WTC11 (cell line): ENCODE results near the gene PCDH10. TPM values are rescaled to one million over a fixed set of nuclear protein-coding genes. Genes with fewer than 3 reads are reported as not detected.
A peak's percentile ranks its signal among the peaks of the same experiment; 100 is the strongest.

Experiments
- ATAC-seq: fragments of 200-7000 bp; cut with Tn5 transposase; 2 replicates; pipeline ENCODE4 v1.10.0; 2021; ENCODE audit warnings: mild to moderate bottlenecking, moderate library complexity
- CTCF ChIA-PET: fragments of 300-600 bp; sonication (Branson Sonifier 250); formaldehyde crosslinking; loops from one replicate; lab custom pipeline; 2021; ENCODE audit warnings: antibody characterized with exemption; lab: Charles Lee
- POLR2A ChIA-PET: fragments of 350-600 bp; sonication (Branson Sonifier 250); formaldehyde crosslinking; loops from one replicate; lab custom pipeline; 2021; ENCODE audit warnings: antibody characterized with exemption; lab: Charles Lee
- DNase-seq: peaks from one replicate; pipeline ENCODE4 v3.0.0; 2021; ENCODE audit warnings: low spot score
- H3K27ac Mint-ChIP-seq: 2 replicates; pipeline ENCODE4 v1.8.0; 2021; ENCODE audit warnings: mixed read lengths
- H3K27me3 Mint-ChIP-seq: 2 replicates; pipeline ENCODE4 v1.8.0; 2021; ENCODE audit warnings: low read depth, mild to moderate bottlenecking, moderate library complexity, mixed read lengths
- H3K36me3 Mint-ChIP-seq: 2 replicates; pipeline ENCODE4 v1.8.0; 2021; ENCODE audit warnings: mixed read lengths
- H3K4me1 Mint-ChIP-seq: 2 replicates; pipeline ENCODE4 v1.8.0; 2022; ENCODE audit warnings: mixed read lengths
- H3K4me3 Mint-ChIP-seq: 2 replicates; pipeline ENCODE4 v1.8.0; 2021; ENCODE audit warnings: mild to moderate bottlenecking, moderate library complexity, mixed read lengths
- H3K9me3 Mint-ChIP-seq: 2 replicates; pipeline ENCODE4 v1.8.0; 2021; ENCODE audit warnings: mixed read lengths
- ATF1 ChIP-seq: sonication (generic); formaldehyde crosslinking; IDR thresholded peaks from 2 replicates; pipeline ENCODE4 v1.8.1; 2023; ENCODE audit warnings: mild to moderate bottlenecking, moderate library complexity, missing genetic modification reagents
- CTCF ChIP-seq: fragments of 200-600 bp; IDR thresholded peaks from 2 replicates; pipeline ENCODE4 v1.8.0; 2022; ENCODE audit warnings: antibody characterized with exemption
- ETV6 ChIP-seq: sonication (generic); formaldehyde crosslinking; IDR thresholded peaks from 2 replicates; pipeline ENCODE4 v1.8.1; 2022; ENCODE audit warnings: mild to moderate bottlenecking, missing genetic modification reagents
- FOXK1 ChIP-seq: sonication (generic); formaldehyde crosslinking; IDR thresholded peaks from 2 replicates; pipeline ENCODE4 v1.8.0; 2022; ENCODE audit warnings: mild to moderate bottlenecking, moderate library complexity, missing genetic modification reagents
- FOXP1 ChIP-seq: sonication (generic); formaldehyde crosslinking; IDR thresholded peaks from 2 replicates; pipeline ENCODE4 v1.8.0; 2022; ENCODE audit warnings: missing genetic modification reagents, mild to moderate bottlenecking, moderate library complexity, borderline replicate concordance
- GABPB1 ChIP-seq: sonication (generic); formaldehyde crosslinking; IDR thresholded peaks from 2 replicates; pipeline ENCODE4 v1.8.1; 2023; ENCODE audit warnings: mild to moderate bottlenecking, missing genetic modification reagents
- IRF2 ChIP-seq: sonication (generic); formaldehyde crosslinking; IDR thresholded peaks from 2 replicates; pipeline ENCODE4 v1.8.0; 2022; ENCODE audit warnings: low read depth, missing genetic modification reagents, borderline replicate concordance
- MYBL2 ChIP-seq: sonication (generic); formaldehyde crosslinking; IDR thresholded peaks from 2 replicates; pipeline ENCODE4 v1.8.1; 2023; ENCODE audit warnings: mild to moderate bottlenecking, moderate library complexity, missing genetic modification reagents
- NFE2L1 ChIP-seq: sonication (generic); formaldehyde crosslinking; IDR thresholded peaks from 2 replicates; pipeline ENCODE4 v1.8.1; 2023; ENCODE audit warnings: missing genetic modification reagents
- NR1H2 ChIP-seq: sonication (generic); formaldehyde crosslinking; IDR thresholded peaks from 2 replicates; pipeline ENCODE4 v1.9.0; 2021; ENCODE audit warnings: mild to moderate bottlenecking, moderate library complexity, missing genetic modification reagents
- PREB ChIP-seq: sonication (generic); formaldehyde crosslinking; IDR thresholded peaks from 2 replicates; pipeline ENCODE4 v1.8.1; 2022; ENCODE audit warnings: mild to moderate bottlenecking, missing genetic modification reagents, moderate library complexity, borderline replicate concordance
- SMAD3 ChIP-seq: sonication (generic); formaldehyde crosslinking; IDR thresholded peaks from 2 replicates; pipeline ENCODE4 v1.8.0; 2022; ENCODE audit warnings: missing genetic modification reagents, mild to moderate bottlenecking, borderline replicate concordance
- SMAD4 ChIP-seq: sonication (generic); formaldehyde crosslinking; IDR thresholded peaks from 2 replicates; pipeline ENCODE4 v1.8.0; 2022; ENCODE audit warnings: mild to moderate bottlenecking, missing genetic modification reagents
- TEAD4 ChIP-seq: sonication (generic); formaldehyde crosslinking; IDR thresholded peaks from 2 replicates; pipeline ENCODE4 v1.8.0; 2022; ENCODE audit warnings: mild to moderate bottlenecking, missing genetic modification reagents
- ZNF232 ChIP-seq: sonication (generic); formaldehyde crosslinking; IDR thresholded peaks from 2 replicates; pipeline ENCODE4 v1.8.0; 2022; ENCODE audit warnings: mild to moderate bottlenecking, missing genetic modification reagents
- ZNF263 ChIP-seq: sonication (generic); formaldehyde crosslinking; IDR thresholded peaks from 2 replicates; pipeline ENCODE4 v1.8.1; 2022; ENCODE audit warnings: low read depth, mild to moderate bottlenecking, moderate library complexity, missing genetic modification reagents
- ZNF317 ChIP-seq: sonication (generic); formaldehyde crosslinking; IDR thresholded peaks from 2 replicates; pipeline ENCODE4 v1.8.1; 2023; ENCODE audit warnings: low read depth, mild to moderate bottlenecking, moderate library complexity, missing genetic modification reagents, borderline replicate concordance
- ZNF416 ChIP-seq: fragments of 250-450 bp; sonication (Bioruptor Pico); IDR thresholded peaks from 2 replicates; pipeline ENCODE4 v1.9.0; 2021; ENCODE audit warnings: mild to moderate bottlenecking, inconsistent platforms
- ZNF425 ChIP-seq: fragments of 250-450 bp; sonication (Bioruptor Pico); conservative IDR thresholded peaks from 2 replicates; pipeline ENCODE4 v1.9.0; 2021; ENCODE audit warnings: mild to moderate bottlenecking
- ZNF512 ChIP-seq: sonication (generic); formaldehyde crosslinking; IDR thresholded peaks from 2 replicates; pipeline ENCODE4 v1.8.1; 2022; ENCODE audit warnings: missing genetic modification reagents, borderline replicate concordance
- ZNF671 ChIP-seq: fragments of 250-450 bp; sonication (Bioruptor Pico); IDR thresholded peaks from 2 replicates; pipeline ENCODE4 v1.8.0; 2021; ENCODE audit warnings: mild to moderate bottlenecking
- ZSCAN18 ChIP-seq: fragments of 250-450 bp; sonication (Bioruptor Pico); IDR thresholded peaks from 2 replicates; pipeline ENCODE4 v2.1.2; 2022; ENCODE audit warnings: mild to moderate bottlenecking, moderate library complexity
- total RNA-seq: library from RNA; stranded (reverse); gene quantifications from 3 replicates; pipeline ENCODE4 v1.2.3, GENCODE V29; 2021
- TF ChIP-seq, protein P1 (sequence below): sonication (generic); formaldehyde crosslinking; IDR thresholded peaks from 2 replicates; pipeline ENCODE4 v1.8.1; 2023; ENCODE audit warnings: mild to moderate bottlenecking, missing genetic modification reagents, moderate library complexity
- TF ChIP-seq, protein P2 (sequence below): sonication (generic); formaldehyde crosslinking; IDR thresholded peaks from 2 replicates; pipeline ENCODE4 v1.8.1; 2022; ENCODE audit warnings: low read depth, mild to moderate bottlenecking, moderate library complexity, missing genetic modification reagents, borderline replicate concordance

PCDH10 gene
- total RNA-seq, 1 experiment from 2014 or later = 7.8 TPM

DNA sequence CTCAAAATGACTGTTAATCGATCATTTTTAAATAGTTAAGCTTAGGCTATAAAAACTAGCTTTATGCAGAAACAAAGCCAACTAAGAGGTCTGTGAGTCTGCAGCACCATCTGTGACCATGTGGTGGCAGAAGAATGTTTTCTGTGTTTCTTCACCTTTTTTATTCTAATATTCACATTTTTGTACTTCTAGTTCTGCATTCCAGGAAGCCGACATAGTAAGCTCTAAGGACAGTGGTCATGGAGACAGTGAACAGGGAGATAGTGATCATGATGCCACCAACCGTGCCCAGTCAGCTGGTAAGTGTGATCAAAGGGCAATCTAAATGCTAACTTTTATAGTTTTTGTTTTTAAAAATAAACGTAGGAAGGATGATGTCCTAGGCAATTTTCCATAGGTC lies 5.6 kb downstream of the PCDH10 start:
- no peak for ATAC-seq
- H3K27ac Mint-ChIP-seq = no peak overlapping the region
- H3K9me3 Mint-ChIP-seq = no peaks in the 10 kb centered on the region
- H3K36me3 Mint-ChIP-seq = no peaks in the 10 kb centered on the region
- H3K27me3 Mint-ChIP-seq = peaks cover 43% of the 10 kb centered on the region
- no peak overlapping the region for H3K4me3 Mint-ChIP-seq
- TF ChIP-seq CTCF = peak; percentile 47
- no peak for TF ChIP-seq FOXP1 (CRISPR knock-in tag)
- TF ChIP-seq SMAD4 (CRISPR knock-in tag) = no peak
- no peak for TF ChIP-seq SMAD3 (CRISPR knock-in tag)
- ChIA-PET POLR2A (no interaction called here), CTCF (interaction anchor here (0.6 to 1.6 kb wide), 30 partner anchors 8 to 1026 kb away, joined by 3 to 11 read pairs (median 4); no protein-coding TSS in a partner anchor)
- H3K4me1 Mint-ChIP-seq = peaks cover 47% of the 10 kb centered on the region
- no peak for DNase-seq

DNA sequence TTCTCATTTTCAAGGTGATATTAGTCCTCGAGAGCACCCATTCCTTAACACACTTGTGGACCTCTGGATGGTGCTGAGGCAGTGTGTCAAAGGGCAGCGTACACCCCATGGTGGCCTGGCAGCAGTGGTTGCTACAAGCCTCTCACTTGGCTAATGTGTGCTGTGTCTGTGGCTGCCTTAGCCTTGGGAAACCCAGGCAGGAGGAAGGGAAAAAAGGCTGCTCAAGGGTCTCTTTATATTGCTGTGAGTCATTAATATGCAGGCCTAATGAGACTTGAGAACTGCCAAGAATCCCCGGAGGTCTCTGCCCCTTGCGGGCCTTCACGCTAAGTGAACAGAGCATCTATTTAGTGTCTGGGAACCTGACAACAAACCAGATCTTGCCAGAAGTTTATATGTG lies 7.0 kb downstream of the PCDH10 start:
- no peak for ATAC-seq
- Mint-ChIP-seq H3K27ac (no peak overlapping the region), H3K36me3 (no peaks in the 10 kb centered on the region)
- ChIA-PET POLR2A (no interaction called here), CTCF (no interaction called here)
- TF ChIP-seq ZNF263 (CRISPR knock-in tag) (no peak), ZNF671 (no peak), ZNF232 (no peak), ZNF317 (no peak), ETV6 (no peak), NR1H2 (CRISPR knock-in tag) (no peak), IRF2 (CRISPR knock-in tag) (no peak), ZSCAN18 (CRISPR knock-in tag) (no peak), MYBL2 (CRISPR knock-in tag) (no peak), ZNF416 (no peak)
- TF ChIP-seq, all 79 proteins: peak for 0
- no peak for DNase-seq
- H3K4me3 Mint-ChIP-seq = no peak overlapping the region
- no peaks in the 10 kb centered on the region for H3K9me3 Mint-ChIP-seq
- peaks cover 40% of the 10 kb centered on the region for H3K4me1 Mint-ChIP-seq
- H3K27me3 Mint-ChIP-seq = peaks cover 29% of the 10 kb centered on the region

- Mint-ChIP-seq H3K27ac (no peak overlapping the region), H3K4me1 (peaks cover 38% of the 10 kb centered on the region), H3K36me3 (no peaks in the 10 kb centered on the region), H3K27me3 (peaks cover 25% of the 10 kb centered on the region), H3K9me3 (no peaks in the 10 kb centered on the region), H3K4me3 (no peak overlapping the region)
- DNase-seq (no peak), ATAC-seq (no peak)
- CTCF ChIA-PET = no interaction called here
- POLR2A ChIA-PET = no interaction called here
- TF ChIP-seq, protein P1, sequence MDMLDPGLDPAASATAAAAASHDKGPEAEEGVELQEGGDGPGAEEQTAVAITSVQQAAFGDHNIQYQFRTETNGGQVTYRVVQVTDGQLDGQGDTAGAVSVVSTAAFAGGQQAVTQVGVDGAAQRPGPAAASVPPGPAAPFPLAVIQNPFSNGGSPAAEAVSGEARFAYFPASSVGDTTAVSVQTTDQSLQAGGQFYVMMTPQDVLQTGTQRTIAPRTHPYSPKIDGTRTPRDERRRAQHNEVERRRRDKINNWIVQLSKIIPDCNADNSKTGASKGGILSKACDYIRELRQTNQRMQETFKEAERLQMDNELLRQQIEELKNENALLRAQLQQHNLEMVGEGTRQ (CRISPR knock-in tag) = no peak
- TF ChIP-seq ZNF425 (CRISPR knock-in tag) = no peak
- no peak for TF ChIP-seq PREB
- no peak for TF ChIP-seq TEAD4
- TF ChIP-seq NR1H2 (CRISPR knock-in tag) = no peak
- TF ChIP-seq, protein P2, sequence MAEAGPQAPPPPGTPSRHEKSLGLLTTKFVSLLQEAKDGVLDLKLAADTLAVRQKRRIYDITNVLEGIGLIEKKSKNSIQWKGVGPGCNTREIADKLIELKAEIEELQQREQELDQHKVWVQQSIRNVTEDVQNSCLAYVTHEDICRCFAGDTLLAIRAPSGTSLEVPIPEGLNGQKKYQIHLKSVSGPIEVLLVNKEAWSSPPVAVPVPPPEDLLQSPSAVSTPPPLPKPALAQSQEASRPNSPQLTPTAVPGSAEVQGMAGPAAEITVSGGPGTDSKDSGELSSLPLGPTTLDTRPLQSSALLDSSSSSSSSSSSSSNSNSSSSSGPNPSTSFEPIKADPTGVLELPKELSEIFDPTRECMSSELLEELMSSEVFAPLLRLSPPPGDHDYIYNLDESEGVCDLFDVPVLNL = no peak
- no peak for TF ChIP-seq ATF1 (CRISPR knock-in tag)
- no peak for TF ChIP-seq FOXK1
- no peak for TF ChIP-seq ZNF512
- no peak for TF ChIP-seq NFE2L1 (CRISPR knock-in tag)
- no peak for TF ChIP-seq ZNF263 (CRISPR knock-in tag)
- TF ChIP-seq GABPB1 (CRISPR knock-in tag) = no peak
- TF ChIP-seq ETV6 = no peak
Observed at GRCh38 chr4:133156556-133156955, 7.5 kb downstream of the PCDH10 start.
